Immature natural killer cell (primary cell): Measurements from ENCODE around the gene TRIO. TPM values are rescaled to one million over a fixed set of nuclear protein-coding genes. Genes with fewer than 3 reads are reported as not detected.
"Not testable (repeated sequence)": the region's sequence is repeated elsewhere in the genome, so short reads cannot be mapped to it uniquely, and the experiment has no call there.

Experiments
- DNase-seq, 3 donors: peaks; one replicate each; pipeline ENCODE4 v3.0.0; 2022; ENCODE audit warnings: mixed read lengths in 1 of 3
- H3K27ac Mint-ChIP-seq, 6 donors: one replicate each; pipeline ENCODE4 v1.8.0; 2020; ENCODE audit warnings: mixed read lengths in 6 of 6, mild to moderate bottlenecking in 5 of 6, inconsistent platforms in 4 of 6, moderate library complexity in 3 of 6
- H3K27me3 Mint-ChIP-seq, 3 donors: one replicate each; pipeline ENCODE4 v1.8.0; 2020 to 2021; ENCODE audit warnings: low read depth in 3 of 3, mild to moderate bottlenecking in 3 of 3, mixed read lengths in 3 of 3, moderate library complexity in 3 of 3, inconsistent platforms in 1 of 3
- H3K36me3 Mint-ChIP-seq, 3 donors: one replicate each; pipeline ENCODE4 v1.8.0; 2020; ENCODE audit warnings: mixed read lengths in 3 of 3, inconsistent platforms in 2 of 3, mild to moderate bottlenecking in 2 of 3
- H3K4me1 Mint-ChIP-seq, 2 donors: one replicate each; pipeline ENCODE4 v1.8.0; 2020; ENCODE audit warnings: inconsistent platforms in 2 of 2, mild to moderate bottlenecking in 2 of 2, mixed read lengths in 2 of 2, moderate library complexity in 1 of 2
- H3K4me3 Mint-ChIP-seq, 5 donors: one replicate each; pipeline ENCODE4 v1.8.0; 2020; ENCODE audit warnings: mild to moderate bottlenecking in 5 of 5, mixed read lengths in 5 of 5, inconsistent platforms in 3 of 5, moderate library complexity in 3 of 5
- H3K9me3 Mint-ChIP-seq, 6 donors: one replicate each; pipeline ENCODE4 v1.8.0; 2020; ENCODE audit warnings: mild to moderate bottlenecking in 6 of 6, mixed read lengths in 6 of 6, inconsistent platforms in 4 of 6, moderate library complexity in 3 of 6
- polyA plus RNA-seq, 3 donors: library from polyadenylated mRNA; unstranded; fragments of 300-500 nt; fragmentation: Illumina TruSeq; gene quantifications; one replicate each; pipeline ENCODE4 v1.2.3, GENCODE V29; 2021

TRIO gene
- polyA plus RNA-seq, result 1 to 10 TPM in 2 of 3 donors, under 1 TPM in 1; 0.70 to 2.3 (median 1.2) TPM

- Mint-ChIP-seq H3K27ac (peak within 1 kb of the TSS; percentile 55 to 89 (median 86)), H3K4me1 (peaks cover 14 to 23% of the 10 kb centered on the region in 2 donors), H3K4me3 (peak within 1 kb of the TSS; percentile 87 to 97 (median 91)), H3K27me3 (peaks cover 2 to 24% (median 13%) of the 10 kb centered on the region in 3 donors), H3K36me3 (no peaks in the 10 kb centered on the region), H3K9me3 (no peaks in the 10 kb centered on the region)
- peak; percentile 79 to 83 (median 82) for DNase-seq
Measured at GRCh38 chr5:14142827-14143545, at the start of gene TRIO. TRIO (plus strand) TSS chr5:14143342; CDS start chr5:14143726, 384 bp downstream.

- not testable (repeated sequence) for H3K36me3 Mint-ChIP-seq, H3K4me1 Mint-ChIP-seq, H3K4me3 Mint-ChIP-seq, H3K9me3 Mint-ChIP-seq, DNase-seq, H3K27me3 Mint-ChIP-seq, H3K27ac Mint-ChIP-seq
Measured at GRCh38 chr5:14097380-14097779, 45.8 kb upstream of the TRIO start.

GRCh38 chr5:14097998-14098471 lies 45.1 kb upstream of the TRIO start:
- no peak overlapping the region for H3K27ac Mint-ChIP-seq
- no peaks in the 10 kb centered on the region for H3K36me3 Mint-ChIP-seq
- H3K4me3 Mint-ChIP-seq, result no peak overlapping the region
- peaks cover under 1 to 7% (median 5%) of the 10 kb centered on the region in 3 donors for H3K27me3 Mint-ChIP-seq
- no peaks in the 10 kb centered on the region for H3K9me3 Mint-ChIP-seq
- DNase-seq, result no peak
- H3K4me1 Mint-ChIP-seq, result no peaks in the 10 kb centered on the region

- H3K27ac Mint-ChIP-seq, result no peak overlapping the region
Measured at GRCh38 chr5:14100281-14100680, 42.9 kb upstream of the TRIO start.

GRCh38 chr5:14101922-14102321 lies 41.2 kb upstream of the TRIO start:
- Mint-ChIP-seq H3K36me3 (no peaks in the 10 kb centered on the region), H3K27ac (no peak overlapping the region), H3K4me1 (no peaks in the 10 kb centered on the region), H3K9me3 (no peaks in the 10 kb centered on the region), H3K4me3 (no peak overlapping the region), H3K27me3 (peaks cover 0 to 5% (median 0%) of the 10 kb centered on the region in 3 donors)
- no peak for DNase-seq

More at GRCh38 chr5:14100281-14100680, 42.9 kb upstream of the TRIO start:
- H3K4me3 Mint-ChIP-seq, result no peak overlapping the region
- H3K36me3 Mint-ChIP-seq, result no peaks in the 10 kb centered on the region
- no peaks in the 10 kb centered on the region for H3K9me3 Mint-ChIP-seq
- no peak for DNase-seq
- no peaks in the 10 kb centered on the region for H3K4me1 Mint-ChIP-seq
- peaks cover 0 to 4% (median 1%) of the 10 kb centered on the region in 3 donors for H3K27me3 Mint-ChIP-seq

- Mint-ChIP-seq H3K4me3 (no peak overlapping the region), H3K9me3 (no peaks in the 10 kb centered on the region), H3K27ac (no peak overlapping the region), H3K36me3 (no peaks in the 10 kb centered on the region), H3K27me3 (peaks cover 0 to 7% (median 1%) of the 10 kb centered on the region in 3 donors), H3K4me1 (no peaks in the 10 kb centered on the region)
- DNase-seq, result no peak
Measured at GRCh38 chr5:14102666-14103065, 40.5 kb upstream of the TRIO start.

DNA sequence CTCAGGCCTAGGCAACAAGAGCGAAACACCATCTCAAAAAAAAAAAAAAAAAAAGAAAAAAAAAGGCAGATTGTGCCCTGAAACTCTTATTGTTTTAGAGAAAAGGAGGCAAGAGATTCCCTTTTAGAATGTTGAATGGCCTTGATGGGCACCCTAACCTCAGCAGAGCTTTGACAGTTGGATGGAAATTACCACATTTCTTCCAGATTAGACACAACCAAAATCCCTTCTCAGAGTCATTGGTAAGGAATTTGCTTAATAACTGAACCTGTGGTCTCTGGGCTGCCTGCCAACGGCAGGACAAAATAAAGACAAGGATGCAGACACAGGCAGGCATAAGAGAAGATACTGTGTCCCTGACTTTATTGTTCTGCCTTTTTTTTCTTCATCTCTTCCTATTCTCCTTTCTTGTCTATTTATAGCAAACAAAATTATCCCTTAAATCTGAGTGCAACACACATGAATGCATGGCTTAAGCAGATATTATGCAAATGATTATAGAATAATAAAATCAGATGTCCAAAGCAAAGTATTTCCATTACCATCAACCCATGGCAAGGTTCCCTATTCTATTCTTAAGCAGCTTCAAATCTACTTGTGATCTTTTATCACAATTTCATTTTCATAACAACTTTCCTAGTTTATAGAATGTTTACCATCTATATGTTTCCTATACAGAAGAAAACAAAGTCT lies 37.3 kb upstream of the TRIO start:
- H3K4me3 Mint-ChIP-seq, result no peak overlapping the region
- peaks cover 17 to 20% of the 10 kb centered on the region in 2 donors for H3K4me1 Mint-ChIP-seq
- H3K27ac Mint-ChIP-seq, result no peak overlapping the region
- H3K36me3 Mint-ChIP-seq, result no peaks in the 10 kb centered on the region
- H3K27me3 Mint-ChIP-seq, result peaks cover 3 to 9% (median 5%) of the 10 kb centered on the region in 3 donors
- DNase-seq, result no peak
- H3K9me3 Mint-ChIP-seq, result no peaks in the 10 kb centered on the region

DNA sequence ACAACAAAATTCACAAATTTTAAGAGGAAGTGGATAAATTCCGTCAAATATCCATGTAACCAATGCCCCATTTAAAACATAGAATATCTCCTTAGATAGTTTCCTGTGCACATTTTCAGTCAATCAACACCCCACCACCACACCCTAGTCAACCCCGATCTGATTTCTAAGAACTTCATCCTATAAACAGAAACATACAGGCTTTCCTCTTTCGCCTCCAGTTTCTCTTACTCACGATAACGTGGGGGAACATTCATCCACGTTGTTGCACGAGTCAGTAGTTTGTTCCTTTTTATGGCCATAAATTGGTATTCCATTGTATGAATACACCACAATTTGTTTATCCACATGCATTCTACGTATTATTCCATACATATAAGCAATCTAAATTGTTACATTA lies 35.6 kb upstream of the TRIO start:
- no peaks in the 10 kb centered on the region for H3K36me3 Mint-ChIP-seq
- H3K27me3 Mint-ChIP-seq, result peaks cover 3 to 9% (median 5%) of the 10 kb centered on the region in 3 donors
- H3K4me3 Mint-ChIP-seq, result no peak overlapping the region
- DNase-seq, result no peak
- peaks cover 17 to 20% of the 10 kb centered on the region in 2 donors for H3K4me1 Mint-ChIP-seq
- H3K9me3 Mint-ChIP-seq, result no peaks in the 10 kb centered on the region
- H3K27ac Mint-ChIP-seq, result no peak overlapping the region

- Mint-ChIP-seq H3K9me3 (no peaks in the 10 kb centered on the region), H3K4me3 (peak overlapping the region in 3 of 5 donors; percentile 22 to 76 (median 50)), H3K27ac (peak overlapping the region in 2 of 6 donors; percentile 41 to 70), H3K4me1 (peaks cover 17 to 20% of the 10 kb centered on the region in 2 donors), H3K27me3 (peaks cover 3 to 7% (median 5%) of the 10 kb centered on the region in 3 donors), H3K36me3 (no peaks in the 10 kb centered on the region)
- DNase-seq, result peak; percentile 44 to 48 (median 47)
Measured at GRCh38 chr5:14108170-14108996, 34.8 kb upstream of the TRIO start.

DNA sequence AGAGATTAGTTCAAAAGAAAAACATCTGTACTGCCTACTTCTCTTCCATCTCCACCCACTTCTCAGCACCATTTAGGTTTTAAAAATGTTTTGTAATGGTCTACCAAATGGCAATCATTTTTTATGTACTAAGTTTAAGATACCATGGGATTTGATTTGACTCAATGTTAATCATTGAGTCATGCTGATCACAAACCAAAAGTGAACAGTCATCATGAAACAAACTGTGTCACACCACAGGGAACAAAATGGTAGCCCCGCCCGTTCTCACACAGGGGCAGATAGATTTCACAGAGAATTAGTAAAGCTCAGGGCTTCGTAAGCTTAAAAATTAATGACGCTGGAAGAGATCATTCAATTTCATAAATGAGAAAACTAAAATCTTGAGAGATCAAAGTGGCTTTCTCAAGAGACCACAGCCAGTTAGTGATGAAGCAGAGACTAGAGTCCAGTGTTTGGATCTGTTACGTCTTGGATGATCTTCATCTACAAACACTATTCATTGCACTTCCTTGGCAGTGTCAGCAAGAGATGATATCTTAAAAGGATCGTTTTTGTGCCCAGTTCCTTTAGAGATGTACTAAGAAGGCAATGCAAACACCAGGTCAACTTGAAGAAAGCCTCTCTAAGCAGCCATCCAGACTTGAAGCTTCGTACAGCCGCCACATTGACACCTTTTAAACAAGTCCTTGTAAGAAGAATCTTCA lies 33.9 kb upstream of the TRIO start:
- peak in 2 of 3 donors; percentile 18 to 40 for DNase-seq
- no peaks in the 10 kb centered on the region for H3K36me3 Mint-ChIP-seq
- peak overlapping the region in 3 of 6 donors; percentile 3 to 78 (median 70) for H3K27ac Mint-ChIP-seq
- peaks cover 3 to 7% (median 5%) of the 10 kb centered on the region in 3 donors for H3K27me3 Mint-ChIP-seq
- H3K4me3 Mint-ChIP-seq, result peak overlapping the region in 3 of 5 donors; percentile 1 to 76 (median 54)
- H3K9me3 Mint-ChIP-seq, result no peaks in the 10 kb centered on the region
- peaks cover 17 to 20% of the 10 kb centered on the region in 2 donors for H3K4me1 Mint-ChIP-seq

- peak overlapping the region in 2 of 5 donors; percentile 54 to 76 for H3K4me3 Mint-ChIP-seq
- H3K27ac Mint-ChIP-seq, result peak overlapping the region in 4 of 6 donors; percentile 3 to 78 (median 47)
- H3K36me3 Mint-ChIP-seq, result no peaks in the 10 kb centered on the region
- H3K4me1 Mint-ChIP-seq, result peaks cover 17 to 20% of the 10 kb centered on the region in 2 donors
- H3K27me3 Mint-ChIP-seq, result peaks cover 5 to 7% (median 6%) of the 10 kb centered on the region in 3 donors
- peak; percentile 18 to 51 (median 21) for DNase-seq
- H3K9me3 Mint-ChIP-seq, result no peaks in the 10 kb centered on the region
Measured at GRCh38 chr5:14109771-14110170, 33.4 kb upstream of the TRIO start.

DNA sequence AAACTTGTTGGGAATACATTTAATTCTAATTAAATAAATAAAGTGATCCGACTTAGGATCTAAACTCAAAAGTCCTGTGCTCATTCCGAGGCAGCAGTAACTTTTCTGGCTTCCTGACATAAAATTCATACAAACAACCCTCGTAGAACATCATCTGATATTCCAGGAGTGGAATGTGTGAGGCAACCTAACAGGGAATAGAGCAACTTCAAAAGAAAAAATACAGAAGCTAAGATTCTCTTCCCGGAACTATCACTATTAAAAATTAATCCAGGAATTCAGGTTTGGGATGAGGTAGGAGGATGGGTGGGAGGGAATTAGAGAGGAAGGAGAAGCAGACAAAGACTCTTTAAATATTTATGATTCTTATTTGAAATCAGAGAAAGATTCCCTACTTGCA lies 32.9 kb upstream of the TRIO start:
- Mint-ChIP-seq H3K27ac (peak overlapping the region in 1 of 6 donors; percentile 3), H3K36me3 (no peaks in the 10 kb centered on the region)

DNA sequence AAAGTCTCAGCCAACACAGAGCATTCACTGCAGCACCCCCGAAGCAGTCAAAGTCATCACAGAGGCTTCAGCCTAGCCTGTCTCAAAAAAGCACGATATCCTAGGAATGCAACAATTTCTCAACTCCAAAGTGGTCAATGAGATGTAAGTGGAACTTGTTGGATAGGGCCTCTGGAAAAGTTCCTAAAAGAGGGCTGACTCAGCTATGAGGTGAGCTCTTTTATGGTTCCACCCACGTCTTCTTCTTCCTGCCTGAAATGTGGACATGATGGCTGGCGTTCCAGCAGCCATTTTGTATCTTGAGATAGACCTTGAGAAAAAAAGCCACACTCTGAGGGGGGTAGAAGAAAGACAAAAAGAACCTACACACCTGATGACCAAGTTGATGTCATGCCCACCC lies 32.5 kb upstream of the TRIO start:
- no peaks in the 10 kb centered on the region for H3K9me3 Mint-ChIP-seq

More for the DNA sequence above, 32.9 kb upstream of the TRIO start:
- DNase-seq, result no peak
- no peak overlapping the region for H3K4me3 Mint-ChIP-seq
- no peaks in the 10 kb centered on the region for H3K9me3 Mint-ChIP-seq
- H3K27me3 Mint-ChIP-seq, result peaks cover 5 to 7% (median 6%) of the 10 kb centered on the region in 3 donors
- peaks cover 17 to 20% of the 10 kb centered on the region in 2 donors for H3K4me1 Mint-ChIP-seq

More for the DNA sequence above, 32.5 kb upstream of the TRIO start:
- DNase-seq, result no peak
- Mint-ChIP-seq H3K27ac (no peak overlapping the region), H3K4me1 (peaks cover 17 to 20% of the 10 kb centered on the region in 2 donors), H3K4me3 (no peak overlapping the region), H3K36me3 (no peaks in the 10 kb centered on the region), H3K27me3 (peaks cover 5 to 7% (median 6%) of the 10 kb centered on the region in 3 donors)
